ENCODE data around the gene CXCR6. TPM values are rescaled to one million over a fixed set of nuclear protein-coding genes. Genes with fewer than 3 reads are reported as not detected.

CXCR6 gene
- total RNA-seq, 1 experiment from 2014 or later = not detected

- BruUV-seq (replicated peaks) = no TSS peak
- no peaks in the 10 kb centered on the region for H3K4me1 Mint-ChIP-seq (ENCODE audit: insufficient read depth, unreplicated experiment)
- no peak overlapping the region for H3K27ac Mint-ChIP-seq (ENCODE audit: low read depth, unreplicated experiment)
- no peak for DNase-seq (ENCODE audit: unreplicated experiment)
- no peak for TF ChIP-seq CTCF (IDR thresholded peaks at IDR 0.05; ENCODE audit: unreplicated experiment)
- POLR2A ChIA-PET = interaction anchor here (0.6 to 1.8 kb wide), 2 partner anchors 8 to 504 kb away, joined by 3 to 4 read pairs; no protein-coding TSS in a partner anchor
- H3K4me3 Mint-ChIP-seq (ENCODE audit: unreplicated experiment) = no peak overlapping the region
- H3K36me3 Mint-ChIP-seq (ENCODE audit: insufficient read depth, unreplicated experiment) = peaks cover 52% of the 10 kb centered on the region
- CTCF ChIA-PET = interaction anchor here (1.5 to 1.7 kb wide), 2 partner anchors 114 to 115 kb away, joined by 5 to 6 read pairs; no protein-coding TSS in a partner anchor
- no peaks in the 10 kb centered on the region for H3K27me3 Mint-ChIP-seq (ENCODE audit: insufficient read depth, unreplicated experiment)
- intact Hi-C loops (cut with micrococcal nuclease) = no loop called here
- H3K9me3 Mint-ChIP-seq (ENCODE audit: unreplicated experiment) = no peaks in the 10 kb centered on the region
These were observed 20.9 kb downstream of the CXCR6 start for GRCh38 chr3:45964139-45964538.

- intact Hi-C loops (cut with micrococcal nuclease) = no loop called here
- Mint-ChIP-seq H3K27ac (ENCODE audit: low read depth, unreplicated experiment) (no peak overlapping the region), H3K36me3 (ENCODE audit: insufficient read depth, unreplicated experiment) (peaks cover 53% of the 10 kb centered on the region), H3K4me1 (ENCODE audit: insufficient read depth, unreplicated experiment) (no peaks in the 10 kb centered on the region), H3K9me3 (ENCODE audit: unreplicated experiment) (no peaks in the 10 kb centered on the region), H3K27me3 (ENCODE audit: insufficient read depth, unreplicated experiment) (no peaks in the 10 kb centered on the region), H3K4me3 (ENCODE audit: unreplicated experiment) (no peak overlapping the region)
- no TSS peak for BruUV-seq (replicated peaks)
- ChIA-PET CTCF (interaction anchor here (0.6 to 1.5 kb wide), 2 partner anchors 114 to 395 kb away, joined by 3 to 5 read pairs; no protein-coding TSS in a partner anchor), POLR2A (no interaction called here)
- no peak for TF ChIP-seq CTCF (IDR thresholded peaks at IDR 0.05; ENCODE audit: unreplicated experiment)
- DNase-seq (ENCODE audit: unreplicated experiment) = no peak
These were observed 22.0 kb downstream of the CXCR6 start for GRCh38 chr3:45965253-45965652.

- H3K36me3 Mint-ChIP-seq (ENCODE audit: insufficient read depth, unreplicated experiment) = peaks cover 53% of the 10 kb centered on the region
- ChIA-PET CTCF (interaction anchor here (0.6 to 1.5 kb wide), 2 partner anchors 114 to 395 kb away, joined by 3 to 5 read pairs; no protein-coding TSS in a partner anchor), POLR2A (interaction anchor here (0.6 kb wide), 1 partner anchor 1659 kb away, joined by 3 read pairs; no protein-coding TSS in a partner anchor)
- no peak for TF ChIP-seq CTCF (IDR thresholded peaks at IDR 0.05; ENCODE audit: unreplicated experiment)
- no peaks in the 10 kb centered on the region for H3K9me3 Mint-ChIP-seq (ENCODE audit: unreplicated experiment)
- no peak for DNase-seq (ENCODE audit: unreplicated experiment)
- BruUV-seq (replicated peaks) = no TSS peak
- H3K27me3 Mint-ChIP-seq (ENCODE audit: insufficient read depth, unreplicated experiment) = no peaks in the 10 kb centered on the region
- no peak overlapping the region for H3K27ac Mint-ChIP-seq (ENCODE audit: low read depth, unreplicated experiment)
- H3K4me1 Mint-ChIP-seq (ENCODE audit: insufficient read depth, unreplicated experiment) = no peaks in the 10 kb centered on the region
- intact Hi-C loops (cut with micrococcal nuclease) = no loop called here
- H3K4me3 Mint-ChIP-seq (ENCODE audit: unreplicated experiment) = no peak overlapping the region
These were observed 22.4 kb downstream of the CXCR6 start for GRCh38 chr3:45965653-45966052.

GRCh38 chr3:45966371-45966791 is 23.1 kb downstream of the CXCR6 start:
- Mint-ChIP-seq H3K36me3 (ENCODE audit: insufficient read depth, unreplicated experiment) (peaks cover 53% of the 10 kb centered on the region), H3K27me3 (ENCODE audit: insufficient read depth, unreplicated experiment) (no peaks in the 10 kb centered on the region), H3K4me3 (ENCODE audit: unreplicated experiment) (no peak overlapping the region), H3K27ac (ENCODE audit: low read depth, unreplicated experiment) (no peak overlapping the region), H3K4me1 (ENCODE audit: insufficient read depth, unreplicated experiment) (no peaks in the 10 kb centered on the region), H3K9me3 (ENCODE audit: unreplicated experiment) (no peaks in the 10 kb centered on the region)
- ChIA-PET CTCF (interaction anchor here (0.8 to 4.5 kb wide), 4 partner anchors 9 to 112 kb away, joined by 3 to 35 read pairs (median 9); no protein-coding TSS in a partner anchor), POLR2A (interaction anchor here (0.6 kb wide), 2 partner anchors 26 to 1659 kb away, joined by 3 read pairs; no protein-coding TSS in a partner anchor)
- no peak for DNase-seq (ENCODE audit: unreplicated experiment)
- no TSS peak for BruUV-seq (replicated peaks)
- no peak for TF ChIP-seq CTCF (IDR thresholded peaks at IDR 0.05; ENCODE audit: unreplicated experiment)
- intact Hi-C loops (cut with micrococcal nuclease) = no loop called here

All from MCF 10A (cell line).